Progenitor cell of endocrine pancreas (in vitro differentiated cells): Measurements from ENCODE around the gene SPATA31C2. TPM values are rescaled to one million over a fixed set of nuclear protein-coding genes. Genes with fewer than 3 reads are reported as not detected.
"Not testable (repeated sequence)": the region's sequence is repeated elsewhere in the genome, so short reads cannot be mapped to it uniquely, and the experiment has no call there.

Experiments used
- DNase-seq: peaks from one replicate; pipeline ENCODE4 v3.0.0; 2021; ENCODE audit warnings: low spot score; ENCODE audit not compliant: unreplicated experiment
- H3K27ac Mint-ChIP-seq: 2 replicates; pipeline ENCODE4 v1.8.0; 2021; ENCODE audit warnings: mild to moderate bottlenecking, moderate library complexity, mixed read lengths
- H3K27me3 Mint-ChIP-seq: 2 replicates; pipeline ENCODE4 v1.8.0; 2021; ENCODE audit warnings: mixed read lengths
- H3K36me3 Mint-ChIP-seq: 2 replicates; pipeline ENCODE4 v1.8.0; 2022; ENCODE audit warnings: mixed read lengths; ENCODE audit not compliant: insufficient read depth
- H3K4me1 Mint-ChIP-seq: 2 replicates; pipeline ENCODE4 v1.8.0; 2021; ENCODE audit warnings: low read depth, mixed read lengths
- H3K4me3 Mint-ChIP-seq: 2 replicates; pipeline ENCODE4 v1.8.0; 2021; ENCODE audit warnings: low read depth, mild to moderate bottlenecking, moderate library complexity, mixed read lengths
- H3K9me3 Mint-ChIP-seq: 2 replicates; pipeline ENCODE4 v1.8.0; 2021; ENCODE audit warnings: low read depth, mixed read lengths
- CTCF ChIP-seq: fragments of 200-600 bp; sonication (generic); IDR thresholded peaks from one replicate; pipeline ENCODE4 v1.5.0; 2021; ENCODE audit warnings: antibody characterized with exemption, mild to moderate bottlenecking; ENCODE audit not compliant: unreplicated experiment
- long read RNA-seq: library from polyadenylated mRNA; unstranded; transcript quantifications from one replicate; pipeline ENCODE4 v2.0.0, GENCODE V29; 2020
- total RNA-seq: library from RNA; stranded (reverse); gene quantifications from 2 replicates; pipeline ENCODE4 v1.2.1, GENCODE V29; 2021

Gene SPATA31C2
- total RNA-seq = not detected in 2 replicates
- long read RNA-seq = 0 reads

DNA sequence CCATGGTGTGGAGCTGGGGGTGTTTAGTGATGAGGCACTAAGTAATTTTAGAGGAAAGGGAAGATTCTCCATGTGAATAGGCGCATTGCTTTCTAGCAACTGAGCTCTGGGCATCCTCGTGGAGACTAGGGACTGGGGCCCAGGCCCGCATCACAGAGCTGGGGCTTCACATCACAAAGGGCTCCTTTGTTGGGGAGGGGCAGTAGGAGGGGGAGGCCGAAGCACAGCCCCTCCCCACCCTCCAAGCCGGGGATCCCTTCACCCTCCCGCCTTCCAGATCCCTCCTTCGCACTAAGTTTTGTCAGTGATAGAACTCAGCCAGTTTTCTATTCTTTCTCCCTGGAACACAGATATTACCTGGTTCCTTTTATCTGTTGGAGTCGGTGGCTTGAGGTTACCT, at the start of gene SPATA31C2:
Gene SPATA31C2, minus strand, starts transcription at position 101 of the 400 bp plus-strand sequence. Its CDS starts 29 bp downstream, at position 72.
- DNase-seq, H3K9me3 Mint-ChIP-seq, H3K36me3 Mint-ChIP-seq, H3K4me1 Mint-ChIP-seq, H3K27me3 Mint-ChIP-seq, H3K27ac Mint-ChIP-seq, H3K4me3 Mint-ChIP-seq: not testable (repeated sequence)

DNA sequence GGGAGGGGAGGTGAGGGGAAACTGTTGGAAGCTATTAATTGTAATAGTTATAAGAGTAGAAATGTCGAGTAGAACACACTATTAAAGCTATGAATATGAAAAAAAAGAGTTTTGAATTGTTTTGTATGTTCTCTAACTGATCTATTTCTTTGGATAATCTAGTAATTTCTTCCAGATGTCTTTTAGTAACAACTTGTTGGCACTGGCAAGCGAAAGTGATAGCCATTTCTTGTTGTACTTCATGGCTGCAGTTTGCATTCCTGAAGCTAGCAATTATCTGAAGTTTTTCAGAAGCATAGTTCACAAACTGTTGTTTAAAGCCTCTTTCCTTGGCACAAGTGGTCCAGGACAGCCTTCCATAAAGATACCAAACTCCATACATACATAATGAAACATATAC, 49.4 kb upstream of the SPATA31C2 start:
- no peaks in the 10 kb centered on the region for H3K9me3 Mint-ChIP-seq

GRCh38 chr9:88186495-88187110, 48.3 kb upstream of the SPATA31C2 start:
- Mint-ChIP-seq H3K36me3 (no peaks in the 10 kb centered on the region), H3K27ac (no peak overlapping the region), H3K4me1 (peaks cover 3% of the 10 kb centered on the region), H3K4me3 (no peak overlapping the region), H3K9me3 (no peaks in the 10 kb centered on the region), H3K27me3 (peaks cover 13% of the 10 kb centered on the region)
- no peak for DNase-seq
- no peak for TF ChIP-seq CTCF

More for the DNA sequence above, 49.4 kb upstream of the SPATA31C2 start:
- H3K4me3 Mint-ChIP-seq = no peak overlapping the region
- peaks cover 13% of the 10 kb centered on the region for H3K27me3 Mint-ChIP-seq
- TF ChIP-seq CTCF = no peak
- H3K4me1 Mint-ChIP-seq = peaks cover 1% of the 10 kb centered on the region
- H3K36me3 Mint-ChIP-seq = no peaks in the 10 kb centered on the region
- DNase-seq = no peak
- H3K27ac Mint-ChIP-seq = no peak overlapping the region

DNA sequence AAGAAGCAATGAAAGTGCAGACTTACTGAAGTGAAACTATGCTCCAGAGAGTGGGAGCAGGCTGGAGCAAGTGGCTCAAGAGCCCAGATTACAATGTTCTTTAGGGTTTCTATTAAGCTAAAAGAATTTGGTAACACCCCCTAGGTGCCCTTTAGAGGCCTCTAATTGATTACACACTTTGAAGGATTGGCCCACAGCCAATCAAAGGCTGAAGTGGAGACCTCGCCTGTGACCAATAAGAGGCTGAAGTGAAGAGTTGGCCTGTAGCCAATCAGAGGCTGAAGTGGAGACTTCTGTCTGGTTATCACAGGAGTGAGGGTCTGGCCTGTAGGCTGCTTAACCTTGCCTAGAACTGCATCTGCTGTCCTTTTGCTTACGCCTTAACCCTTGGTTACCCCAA, 46.7 kb upstream of the SPATA31C2 start:
- Mint-ChIP-seq H3K4me1 (peaks cover 3% of the 10 kb centered on the region), H3K27ac (no peak overlapping the region), H3K9me3 (no peaks in the 10 kb centered on the region), H3K36me3 (no peaks in the 10 kb centered on the region), H3K4me3 (no peak overlapping the region), H3K27me3 (peaks cover 2% of the 10 kb centered on the region)
- no peak for TF ChIP-seq CTCF
- no peak for DNase-seq

GRCh38 chr9:88183798-88184495, 45.7 kb upstream of the SPATA31C2 start:
- no peak for DNase-seq
- Mint-ChIP-seq H3K9me3 (no peaks in the 10 kb centered on the region), H3K27me3 (no peaks in the 10 kb centered on the region), H3K36me3 (no peaks in the 10 kb centered on the region), H3K27ac (no peak overlapping the region), H3K4me1 (peaks cover 3% of the 10 kb centered on the region), H3K4me3 (no peak overlapping the region)
- TF ChIP-seq CTCF = no peak

GRCh38 chr9:88182501-88182900, 44.2 kb upstream of the SPATA31C2 start:
- no peak overlapping the region for H3K27ac Mint-ChIP-seq
- peaks cover 3% of the 10 kb centered on the region for H3K4me1 Mint-ChIP-seq
- H3K36me3 Mint-ChIP-seq = no peaks in the 10 kb centered on the region
- peaks cover 2% of the 10 kb centered on the region for H3K27me3 Mint-ChIP-seq
- TF ChIP-seq CTCF = no peak
- no peak overlapping the region for H3K4me3 Mint-ChIP-seq
- no peaks in the 10 kb centered on the region for H3K9me3 Mint-ChIP-seq
- no peak for DNase-seq
